CD4-positive, alpha-beta T cell treated with Interferon alpha-2 for 1 hour (primary cell): ENCODE data around the gene RHBDD2.

ENCODE experiments used
- DNase-seq, 2 donors: peaks; one replicate each; pipeline ENCODE4 v3.0.0-alpha.2; 2020 to 2022

The RHBDD2 gene

DNA sequence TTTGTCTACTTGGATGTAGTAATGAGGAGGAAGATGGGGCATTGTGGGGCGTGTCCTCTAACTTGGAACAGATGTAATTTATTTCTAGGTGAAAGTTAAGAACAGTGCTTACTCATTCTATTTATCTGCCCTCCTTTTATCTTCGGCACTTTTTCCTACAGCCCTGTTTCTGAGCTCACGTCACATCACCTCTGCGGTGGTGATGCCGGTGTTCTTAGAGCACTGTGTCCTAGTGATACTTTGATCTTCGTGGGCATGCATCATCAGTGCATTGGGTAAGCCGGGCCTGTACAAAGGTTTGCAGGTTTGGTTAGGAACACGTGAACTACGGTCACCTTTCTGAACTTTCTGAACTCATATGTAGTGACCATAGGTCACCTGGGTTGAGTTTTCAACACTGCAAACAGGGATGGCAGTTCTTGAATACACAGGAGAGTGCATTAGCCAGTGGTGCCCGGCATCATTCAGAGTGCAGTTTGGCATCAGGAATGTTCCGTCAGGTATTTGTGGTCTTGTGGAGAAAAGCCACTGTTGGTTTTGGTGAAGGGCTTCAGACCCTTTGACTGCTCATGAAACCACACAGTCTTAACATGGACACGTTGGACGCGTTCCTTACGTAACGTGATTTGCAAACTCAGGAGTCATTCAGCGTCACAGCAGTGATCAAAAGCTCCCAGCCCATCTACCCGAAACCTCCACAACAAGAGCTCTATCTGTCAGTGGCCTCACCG, 41.8 kb downstream of the RHBDD2 start:
- DNase-seq, result no peak

DNA sequence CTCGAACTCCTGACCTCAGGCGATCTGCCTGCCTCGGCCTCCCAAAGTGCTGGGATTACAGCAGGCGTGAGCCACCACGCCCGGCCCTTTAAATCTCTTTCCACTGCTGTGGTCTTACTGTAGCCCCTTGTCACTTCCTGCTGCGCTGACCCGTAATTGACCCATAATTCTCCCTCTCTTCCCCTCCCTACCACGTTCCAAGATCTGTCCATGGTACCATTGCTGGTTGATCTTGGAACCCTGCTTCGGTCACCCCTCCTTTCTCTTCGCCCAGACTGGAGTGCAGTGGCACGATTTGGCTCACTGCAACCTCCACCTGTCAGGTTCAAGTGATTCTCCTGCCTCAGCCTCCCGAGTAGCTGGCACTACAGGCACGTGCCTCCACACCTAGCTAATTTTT, 42.6 kb downstream of the RHBDD2 start:
- no peak for DNase-seq

DNA sequence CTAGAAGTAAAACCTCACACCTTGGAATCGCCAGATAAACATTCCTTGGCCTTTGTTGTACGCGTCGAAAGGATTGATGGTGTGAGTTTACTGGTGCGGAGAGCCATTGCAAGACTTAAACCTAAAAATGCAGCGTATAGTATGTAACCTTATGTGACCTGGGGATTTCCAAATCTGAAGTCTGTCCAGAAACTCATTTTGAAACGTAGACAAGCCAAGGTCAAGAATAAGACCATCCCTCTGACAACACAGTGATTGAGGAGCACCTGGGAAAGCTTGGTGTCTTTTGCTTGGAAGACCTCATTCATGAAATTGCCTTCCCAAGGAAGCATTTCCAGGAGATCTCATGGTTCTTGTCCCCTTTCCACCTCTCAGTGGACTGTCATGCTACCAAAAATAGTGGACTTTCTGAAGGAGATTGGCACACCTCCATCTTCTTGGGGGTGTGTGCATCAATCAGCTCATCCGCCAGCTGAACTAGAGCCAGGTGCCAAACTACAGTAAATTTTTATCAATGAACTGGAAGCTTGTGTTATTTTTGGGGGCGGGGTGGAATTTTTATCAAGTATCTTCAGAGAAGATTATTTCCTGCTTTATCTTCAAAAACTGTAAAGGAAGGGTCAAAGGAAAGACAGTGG, 44.3 kb downstream of the RHBDD2 start:
- no peak for DNase-seq

DNA sequence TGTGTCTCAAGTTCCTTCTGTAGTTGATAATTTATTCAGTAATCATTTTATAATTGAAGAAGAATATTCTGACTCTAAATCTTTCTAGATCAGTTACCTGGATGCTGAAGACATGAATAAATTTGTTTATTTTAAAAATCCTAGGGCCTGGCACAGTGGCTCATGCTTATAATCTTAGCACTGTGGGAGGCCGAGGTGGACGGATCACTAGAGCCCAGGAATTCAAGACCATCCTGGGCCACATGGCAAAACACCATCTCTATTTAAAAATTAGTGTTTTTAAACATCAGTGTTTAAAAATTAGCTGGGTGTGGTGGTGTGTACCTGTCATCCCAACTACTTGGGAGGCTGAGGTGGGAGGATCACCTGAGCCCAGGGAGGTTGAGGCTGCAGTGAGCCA, 45.4 kb downstream of the RHBDD2 start:
- no peak for DNase-seq

DNA sequence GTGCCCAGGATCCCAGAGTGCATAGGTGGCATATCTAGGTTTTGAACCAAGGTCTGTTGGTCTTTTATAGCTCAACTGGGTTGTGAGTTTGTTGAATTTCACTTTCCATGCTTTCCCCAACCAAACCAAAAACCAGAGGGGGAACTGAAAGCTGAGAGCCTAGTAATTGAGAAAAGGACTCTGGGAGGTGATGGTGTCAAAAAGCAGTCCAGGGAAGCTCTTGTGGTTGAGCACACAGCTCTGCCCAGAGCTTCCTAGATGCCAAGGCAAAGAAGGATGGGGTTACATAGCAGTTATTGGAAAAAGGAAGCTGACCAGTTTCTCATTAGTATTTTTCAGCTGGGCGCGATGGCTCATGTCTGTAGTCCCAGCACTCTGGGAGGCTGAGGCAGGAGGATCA, 46.1 kb downstream of the RHBDD2 start:
- no peak for DNase-seq

DNA sequence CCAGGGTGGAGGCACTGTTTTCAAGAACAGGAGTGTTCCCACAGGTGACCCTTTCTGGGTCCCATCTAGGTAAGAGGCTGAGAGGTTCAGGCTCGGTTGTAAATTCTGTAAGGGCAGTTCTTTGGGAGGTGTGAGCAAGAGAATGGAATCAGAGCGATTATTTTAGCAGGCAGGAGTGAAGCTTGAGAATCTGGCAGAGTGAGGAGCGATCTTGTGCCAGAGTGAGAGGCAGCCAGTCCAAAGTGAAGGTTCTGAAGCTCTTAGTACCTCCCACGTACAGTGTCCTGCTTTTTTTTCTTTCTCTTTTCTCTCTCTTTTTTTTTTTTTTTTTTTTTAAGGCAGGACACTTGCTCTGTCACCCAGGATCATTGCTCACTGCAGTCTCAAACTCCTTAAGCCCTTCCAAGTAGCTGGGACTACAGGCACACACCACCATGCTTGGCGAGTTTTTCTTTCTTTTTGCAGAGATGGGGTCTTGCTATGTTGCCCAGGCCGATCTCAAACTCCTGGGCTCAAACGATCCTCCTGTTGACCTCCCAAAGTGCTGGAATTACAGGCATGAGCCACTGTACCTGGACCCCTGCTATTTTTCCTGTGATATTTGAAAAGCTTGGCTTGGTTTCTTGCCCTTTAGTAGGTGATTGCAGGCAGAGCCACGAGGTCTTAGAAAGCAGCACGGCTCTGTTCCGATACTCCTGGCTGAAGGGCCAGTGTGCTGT, 47.0 kb downstream of the RHBDD2 start:
- DNase-seq, result no peak

DNA sequence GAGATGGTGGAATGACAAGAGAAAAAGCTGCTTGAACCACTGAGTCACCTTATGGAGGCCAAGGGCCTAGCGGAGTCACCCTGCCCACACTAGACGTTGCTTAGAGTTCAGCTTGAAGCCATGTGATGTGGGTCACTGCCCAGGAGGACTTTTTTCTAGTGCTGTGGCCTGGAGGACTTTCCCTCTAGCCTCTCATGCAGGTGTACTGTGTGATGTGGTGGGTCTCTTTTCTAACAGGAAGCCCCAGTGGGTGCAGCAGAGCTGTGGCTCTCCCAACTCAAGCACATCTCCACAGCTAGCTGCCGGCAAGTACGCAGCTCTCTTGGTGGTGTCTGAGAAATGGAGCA, 49.7 kb downstream of the RHBDD2 start:
- peak; percentile 5 to 22 for DNase-seq

DNA sequence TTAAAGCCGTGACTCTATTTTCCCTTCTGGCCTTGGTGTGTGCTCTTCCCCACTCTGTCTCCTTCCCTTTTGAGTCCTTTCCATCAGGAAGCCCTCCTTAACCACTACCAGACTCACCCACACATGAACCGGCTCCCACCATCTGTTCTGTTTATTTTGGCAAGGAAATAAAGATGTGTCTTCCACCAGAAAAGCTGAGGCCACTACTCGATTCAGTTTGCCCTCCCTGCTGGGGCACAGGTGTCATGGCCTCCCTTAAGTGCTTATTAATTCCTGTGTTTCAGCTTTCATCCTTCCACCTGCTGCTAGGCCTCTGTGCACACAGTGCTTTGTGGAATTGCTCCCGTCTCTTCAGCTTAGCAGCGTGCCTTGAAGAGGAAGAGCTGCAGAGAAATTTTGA, 52.8 kb downstream of the RHBDD2 start:
- no peak for DNase-seq

DNA sequence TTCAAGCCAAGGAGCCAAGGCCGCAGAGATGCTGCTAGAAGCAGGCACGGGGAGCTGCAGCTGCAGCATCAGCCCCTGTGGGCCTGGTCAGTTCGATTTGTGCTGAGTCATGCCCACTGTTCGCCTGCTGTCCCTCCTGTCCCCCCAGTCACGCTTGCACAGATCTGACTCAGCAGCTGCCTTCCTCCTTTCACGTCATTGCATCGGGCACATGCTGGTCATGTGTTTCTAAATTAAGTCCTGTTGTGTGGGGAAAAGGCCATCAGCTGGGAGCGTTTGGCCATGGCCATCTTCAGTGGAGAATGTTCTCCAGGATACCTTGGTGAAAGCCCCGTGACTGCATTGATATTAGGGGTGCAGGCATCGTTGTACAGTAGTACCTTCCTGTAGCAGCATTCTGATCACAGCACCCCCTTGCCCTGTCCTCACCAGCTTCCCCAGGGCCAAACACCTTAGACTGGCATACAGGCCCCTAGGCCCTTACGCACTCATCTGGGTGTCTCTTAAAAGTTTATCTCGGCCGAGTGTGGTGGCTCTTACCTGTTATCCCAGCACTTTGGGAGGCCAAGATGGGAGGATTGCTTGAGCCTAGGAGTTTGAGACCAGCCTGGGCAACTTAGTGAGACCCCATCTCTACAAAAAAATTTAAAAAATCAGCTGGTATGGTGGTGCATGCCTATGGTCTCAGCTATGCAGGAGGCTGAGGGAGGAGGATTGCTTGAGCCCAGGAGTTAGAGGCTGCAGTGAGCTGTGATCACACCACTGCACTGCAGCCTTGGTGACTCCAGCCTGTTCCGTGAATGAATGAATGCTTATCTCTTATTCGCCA, 59.3 kb downstream of the RHBDD2 start:
- DNase-seq, result peak in 1 of 2 donors; percentile 35
